Left cardiac atrium (tissue), 4 donors: Measurements from ENCODE around the gene ACMSD. TPM values are rescaled to one million over a fixed set of nuclear protein-coding genes. Genes with fewer than 3 reads are reported as not detected.
"Not testable (repeated sequence)": the region's sequence is repeated elsewhere in the genome, so short reads cannot be mapped to it uniquely, and the experiment has no call there.

Source experiments
- ATAC-seq, 2 donors: fragments of 200-7000 bp; cut with Tn5 transposase; one replicate each; pipeline ENCODE4 v1.9.1; 2020; ENCODE audit warnings: mild to moderate bottlenecking in 2 of 2, moderate library complexity in 2 of 2
- DNase-seq: peaks from one replicate; pipeline ENCODE4 v3.0.0-alpha.2; 2020
- intact Hi-C, 2 donors: fragments of 100-400 bp; cut with DNase I; formaldehyde crosslinking; loops; one replicate each; pipeline versions ENCODE4 v1.14.1 to v1.15.1; 2022 to 2023
- long read RNA-seq: library from polyadenylated mRNA; unstranded; transcript quantifications from one replicate; pipeline ENCODE4 v2.0.0, GENCODE V29; 2021
- total RNA-seq, 2 donors: library from RNA; stranded (reverse); fragmentation: NEBNext Ultra II Directional; extraction: Animal tissue kit (Norgen Biotek cat#: 25700); gene quantifications; one replicate each; pipeline ENCODE4 v1.2.1, GENCODE V29; 2021
- donor health status: DM: no; HTN: yes; CAD: no.
- donor health status: DM: no; HTN: yes; CAD: no; lungs with severe emphysema.
- donor health status: DM: yes; HTN: yes; CAD: no.
- donor health status: Dilated cardiomyopathy.

Gene ACMSD
- not detected for total RNA-seq
- long read RNA-seq = 0 reads

- ATAC-seq = no peak
- no peak for DNase-seq
- intact Hi-C loops = no loop called here
Measured at GRCh38 chr2:134838143-134838620, at the start of gene ACMSD. Gene ACMSD (plus strand): TSS chr2:134838616. CDS start chr2:134838683, 67 bp downstream.

GRCh38 chr2:134790487-134790886 is 47.9 kb upstream of the ACMSD start:
- intact Hi-C loops = no loop called here
- DNase-seq = no peak
- ATAC-seq = no peak

GRCh38 chr2:134791616-134792015 is 46.8 kb upstream of the ACMSD start:
- ATAC-seq (no peak), DNase-seq (no peak)
- intact Hi-C loops = no loop called here

- no peak for DNase-seq
- no peak for ATAC-seq
- intact Hi-C loops = no loop called here
Measured at GRCh38 chr2:134792186-134792585, 46.2 kb upstream of the ACMSD start.

GRCh38 chr2:134795765-134796164 is 42.7 kb upstream of the ACMSD start:
- DNase-seq = no peak
- intact Hi-C loops = no loop called here
- ATAC-seq = no peak

- intact Hi-C loops = no loop called here
- no peak for ATAC-seq
- DNase-seq = no peak
Measured at GRCh38 chr2:134796373-134796772, 42.0 kb upstream of the ACMSD start.

GRCh38 chr2:134799936-134800335 is 38.5 kb upstream of the ACMSD start:
- intact Hi-C loops = no loop called here
- no peak for DNase-seq
- no peak for ATAC-seq

- no peak for DNase-seq
- intact Hi-C loops = no loop called here
- no peak for ATAC-seq
Measured at GRCh38 chr2:134800341-134800740, 38.1 kb upstream of the ACMSD start.

GRCh38 chr2:134803609-134804405 is 34.6 kb upstream of the ACMSD start:
- ATAC-seq, DNase-seq, intact Hi-C loops: not testable (repeated sequence)

GRCh38 chr2:134815741-134816140 is 22.7 kb upstream of the ACMSD start:
- intact Hi-C loops = no loop called here
- DNase-seq (no peak), ATAC-seq (no peak)

GRCh38 chr2:134818321-134818720 is 20.1 kb upstream of the ACMSD start:
- ATAC-seq (no peak), DNase-seq (no peak)
- intact Hi-C loops = no loop called here

- DNase-seq (no peak), ATAC-seq (no peak)
- intact Hi-C loops = no loop called here
Measured at GRCh38 chr2:134819334-134819733, 19.1 kb upstream of the ACMSD start.

GRCh38 chr2:134823431-134823830 is 15.0 kb upstream of the ACMSD start:
- ATAC-seq = no peak
- intact Hi-C loops = no loop called here

GRCh38 chr2:134823832-134824231 is 14.6 kb upstream of the ACMSD start:
- no peak for ATAC-seq
- intact Hi-C loops = no loop called here
- DNase-seq = no peak

More at GRCh38 chr2:134823431-134823830, 15.0 kb upstream of the ACMSD start:
- DNase-seq = no peak

- intact Hi-C loops, ATAC-seq, DNase-seq: not testable (repeated sequence)
Measured at GRCh38 chr2:134825716-134826115, 12.7 kb upstream of the ACMSD start.

GRCh38 chr2:134835471-134835870 is 2.9 kb upstream of the ACMSD start:
- no peak for DNase-seq
- no peak for ATAC-seq
- intact Hi-C loops = no loop called here

GRCh38 chr2:134836986-134837385 is 1.4 kb upstream of the ACMSD start:
- DNase-seq (no peak), ATAC-seq (peak in 1 of 2 donors; percentile 75)
- intact Hi-C loops = no loop called here

- intact Hi-C loops = no loop called here
- ATAC-seq = no peak
- no peak for DNase-seq
Measured at GRCh38 chr2:134839649-134840048, 1.2 kb downstream of the ACMSD start.

- intact Hi-C loops = no loop called here
- no peak for DNase-seq
- no peak for ATAC-seq
Measured at GRCh38 chr2:134842930-134843490, 4.6 kb downstream of the ACMSD start.

GRCh38 chr2:134843968-134844367 is 5.6 kb downstream of the ACMSD start:
- no peak for ATAC-seq
- intact Hi-C loops = no loop called here
- no peak for DNase-seq

- DNase-seq = no peak
- intact Hi-C loops = no loop called here
- no peak for ATAC-seq
Measured at GRCh38 chr2:134845028-134845427, 6.6 kb downstream of the ACMSD start.
